H1 (cell line): ENCODE data around the gene LYRM4. TPM values are rescaled to one million over a fixed set of nuclear protein-coding genes. Genes with fewer than 3 reads are reported as not detected.

Experiments used
- CTCF ChIA-PET: fragments of 300-600 bp; sonication (Branson Sonifier 250); formaldehyde crosslinking; loops from one replicate; lab custom pipeline; 2021; ENCODE audit not compliant: partially characterized antibody; lab: Charles Lee
- POLR2A ChIA-PET: fragments of 300-600 bp; sonication (Branson Sonifier 250); formaldehyde crosslinking; loops from one replicate; lab custom pipeline; 2021; ENCODE audit warnings: inconsistent platforms; ENCODE audit not compliant: partially characterized antibody; lab: Charles Lee
- DNase-seq, 2 experiments: peaks; one replicate each; pipeline versions ENCODE4 v3.0.0 to v3.0.0-alpha.2; 2010 to 2022; ENCODE audit warnings: low spot score in 2 of 2, low read depth in 1 of 2, mixed read lengths in 1 of 2
- FAIRE-seq: peaks from 2 replicates; lab custom pipeline; 2011; peaks lifted over from hg19 to GRCh38; lab: Jason Lieb, UNC
- H2AFZ ChIP-seq: 2 replicates; pipeline ENCODE4 v1.8.1; 2012; ENCODE audit warnings: low read length, inconsistent platforms
- H2AK5ac ChIP-seq: 2 replicates; pipeline ENCODE4 v1.6.1; 2013; ENCODE audit warnings: low read depth, low read length
- H2BK120ac ChIP-seq: replicated peaks from 2 replicates; pipeline ENCODE3; 2013; ENCODE audit warnings: low read depth, low read length, inconsistent platforms
- H2BK12ac ChIP-seq: 2 replicates; pipeline ENCODE4 v1.6.1; 2013; ENCODE audit warnings: low read depth, low read length
- H2BK15ac ChIP-seq: 2 replicates; pipeline ENCODE4 v1.6.1; 2013; ENCODE audit warnings: low read length
- H2BK20ac ChIP-seq: 2 replicates; pipeline ENCODE4 v1.6.1; 2013; ENCODE audit warnings: low read length
- H2BK5ac ChIP-seq: 2 replicates; pipeline ENCODE4 v1.6.1; 2013; ENCODE audit warnings: low read depth, low read length
- H3K14ac ChIP-seq: 2 replicates; pipeline ENCODE4 v1.6.1; 2013; ENCODE audit warnings: inconsistent platforms; ENCODE audit not compliant: insufficient read length
- H3K18ac ChIP-seq: 2 replicates; pipeline ENCODE4 v1.6.1; 2013; ENCODE audit warnings: low read length; ENCODE audit errors: extremely low read depth
- H3K23ac ChIP-seq: 2 replicates; pipeline ENCODE4 v1.6.1; 2013; ENCODE audit warnings: inconsistent platforms; ENCODE audit not compliant: insufficient read length
- H3K23me2 ChIP-seq: 2 replicates; pipeline ENCODE4 v1.6.1; 2013; ENCODE audit warnings: low read depth, low read length
- H3K27ac ChIP-seq: 2 replicates; pipeline ENCODE4 v1.6.1; 2011; ENCODE audit warnings: low read depth, low read length, inconsistent platforms
- H3K27me3 ChIP-seq, 4 experiments: replicated peaks in 1 of 4; 1 replicate in 1 of 4; 2 replicates in 3 of 4; pipeline versions ENCODE4 v1.6.1 to v1.8.1; 2011 to 2013; ENCODE audit warnings: low read length in 3 of 4, mild to moderate bottlenecking in 3 of 4, inconsistent platforms in 2 of 4, mixed read lengths in 2 of 4, moderate library complexity in 1 of 4; ENCODE audit not compliant: control insufficient read depth in 3 of 4, insufficient read depth in 3 of 4; ENCODE audit errors: extremely low read depth in 1 of 4
- H3K36me3 ChIP-seq, 4 experiments: 2 replicates each; pipeline versions ENCODE4 v1.6.1 to v1.8.1; 2011 to 2013; ENCODE audit warnings: mild to moderate bottlenecking in 4 of 4, low read length in 3 of 4, moderate library complexity in 2 of 4, control low read depth in 1 of 4, inconsistent platforms in 1 of 4; ENCODE audit not compliant: insufficient read depth in 4 of 4, control insufficient read depth in 2 of 4
- H3K4ac ChIP-seq: replicated peaks from 2 replicates; pipeline ENCODE3; 2013; ENCODE audit warnings: low read length, low read depth, mixed read lengths, inconsistent platforms; ENCODE audit not compliant: insufficient read length
- H3K4me1 ChIP-seq, 4 experiments: replicated peaks in 1 of 4; 1 replicate in 1 of 4; 2 replicates in 3 of 4; pipeline versions ENCODE4 v1.6.1 to v1.8.1; 2011 to 2013; ENCODE audit warnings: low read length in 3 of 4, inconsistent platforms in 2 of 4, mixed read lengths in 1 of 4; ENCODE audit not compliant: insufficient read depth in 4 of 4, control insufficient read depth in 3 of 4
- H3K4me2 ChIP-seq, 2 experiments: 2 replicates each; pipeline versions ENCODE4 v1.6.1 to v1.8.1; 2011 to 2013; ENCODE audit warnings: low read depth in 2 of 2, low read length in 2 of 2, control low read depth in 1 of 2, inconsistent platforms in 1 of 2, mild to moderate bottlenecking in 1 of 2; ENCODE audit not compliant: insufficient read depth in 1 of 2
- H3K4me3 ChIP-seq, 4 experiments: fragments of 200-600, 300-600 bp in 1 of 4; sonication (generic), shearing (Covaris generic), sonication (Bioruptor Twin) in 1 of 4; 2 replicates each; pipeline versions ENCODE4 v1.5.1 to v1.8.1; 2011 to 2016; ENCODE audit warnings: low read length in 4 of 4, low read depth in 3 of 4, control low read depth in 2 of 4, inconsistent platforms in 2 of 4, mild to moderate bottlenecking in 2 of 4, mixed read lengths in 1 of 4, moderate library complexity in 1 of 4; ENCODE audit not compliant: insufficient read depth in 2 of 4; ENCODE audit errors: extremely low read depth in 1 of 4
- H3K56ac ChIP-seq: replicated peaks from 2 replicates; pipeline ENCODE3; 2013; ENCODE audit warnings: low read depth, mild to moderate bottlenecking, mixed read lengths, low read length, inconsistent platforms; ENCODE audit not compliant: insufficient read length
- H3K79me1 ChIP-seq: 2 replicates; pipeline ENCODE4 v1.6.1; 2013; ENCODE audit warnings: low read depth, low read length, control low read depth
- H3K79me2 ChIP-seq, 2 experiments: 2 replicates each; pipeline versions ENCODE4 v1.6.1 to v1.8.1; 2012 to 2013; ENCODE audit warnings: low read length in 2 of 2, mild to moderate bottlenecking in 2 of 2, inconsistent platforms in 1 of 2; ENCODE audit not compliant: insufficient read depth in 2 of 2, control insufficient read depth in 1 of 2
- H3K9ac ChIP-seq, 4 experiments: replicated peaks in 1 of 4; 1 replicate in 1 of 4; 2 replicates in 3 of 4; pipeline versions ENCODE4 v1.6.1 to v1.8.1; 2011 to 2013; ENCODE audit warnings: low read depth in 3 of 4, low read length in 3 of 4, control low read depth in 2 of 4, mild to moderate bottlenecking in 2 of 4, moderate library complexity in 2 of 4, inconsistent platforms in 1 of 4; ENCODE audit errors: extremely low read depth in 1 of 4
- H3K9me3 ChIP-seq, 2 experiments: 2 replicates each; pipeline versions ENCODE4 v1.6.1 to v1.8.1; 2012 to 2013; ENCODE audit warnings: mild to moderate bottlenecking in 2 of 2, moderate library complexity in 2 of 2, control low read depth in 1 of 2, inconsistent platforms in 1 of 2, low read depth in 1 of 2, low read length in 1 of 2, mixed read lengths in 1 of 2; ENCODE audit not compliant: insufficient read depth in 2 of 2
- H4K20me1 ChIP-seq, 2 experiments: replicated peaks in 1 of 2; 2 replicates each; pipeline versions ENCODE3 to v1.8.1; 2011 to 2013; ENCODE audit warnings: inconsistent platforms in 2 of 2, low read length in 2 of 2, mild to moderate bottlenecking in 1 of 2; ENCODE audit not compliant: insufficient read depth in 2 of 2, control insufficient read depth in 1 of 2
- H4K5ac ChIP-seq: 2 replicates; pipeline ENCODE4 v1.6.1; 2013; ENCODE audit warnings: low read length, low read depth, mixed read lengths, inconsistent platforms; ENCODE audit not compliant: insufficient read length
- H4K8ac ChIP-seq: 2 replicates; pipeline ENCODE4 v1.8.0; 2013; ENCODE audit warnings: mild to moderate bottlenecking, moderate library complexity, low read length, inconsistent platforms; ENCODE audit not compliant: insufficient read depth; ENCODE audit errors: extremely low read depth
- H4K91ac ChIP-seq: replicated peaks from 2 replicates; pipeline ENCODE3; 2013; ENCODE audit warnings: low read length, mixed read lengths, inconsistent platforms; ENCODE audit not compliant: insufficient read length
- SP2 ChIP-seq: IDR thresholded peaks from 2 replicates; pipeline ENCODE4 v1.6.1; 2012; ENCODE audit warnings: mild to moderate bottlenecking, low read length, inconsistent platforms
- WGBS, 2 experiments: shearing (Covaris generic) in 1 of 2; methylation state at CpG; one replicate each; pipeline versions ENCODE4 v1.1.6 to v1.1.7; 2013 to 2015; ENCODE audit warnings: low lambda C conversion rate in 2 of 2, mixed read lengths in 2 of 2, inconsistent platforms in 1 of 2, low coverage in 1 of 2, missing lambda C conversion rate in 1 of 2; ENCODE audit not compliant: insufficient replicate concordance in 2 of 2, insufficient coverage in 1 of 2, insufficient read length in 1 of 2; ENCODE audit errors: extremely low coverage in 1 of 2, missing lambda C conversion rate in 1 of 2; 5-methylcytosine and 5-hydroxymethylcytosine counted together
- polyA plus RNA-seq, 7 experiments: library from polyadenylated mRNA; depleted of rRNA in 3 of 7; stranded (reverse) in 5 of 7; unstranded in 2 of 7; fragments of >200 nt in 5 of 7; fragments of 200-250 nt in 2 of 7; gene quantifications; 1 replicate in 5 of 7; 2 replicates in 1 of 7; 4 replicates in 1 of 7; pipeline versions ENCODE4 v1.2.1 to v1.2.3, GENCODE V29; 2011 to 2013; ENCODE audit warnings: missing spikeins in 2 of 7, mixed read lengths in 2 of 7
- total RNA-seq: library from RNA; stranded (reverse); fragmentation: NEBNext Ultra II Directional; extraction: Animal tissue kit (Norgen Biotek cat#: 25700); gene quantifications from 2 replicates; pipeline ENCODE4 v1.2.1, GENCODE V29; 2021

The LYRM4 gene
- total and polyA plus RNA-seq, 2 of the 8 experiments (the other 6 are each of a cell fraction or from before 2014, with no cell fraction given), result 56.6 to 62.8 TPM

GRCh38 chr6:5302220-5302946, 41.6 kb upstream of the LYRM4 start:
- Histone ChIP-seq H3K27me3 (no peaks in the 10 kb centered on the region), H3K4ac (no peak overlapping the region), H3K56ac (no peak overlapping the region), H3K23ac (no peak overlapping the region), H4K8ac (no peak overlapping the region), H3K9ac (no peak overlapping the region), H3K36me3 (no peaks in the 10 kb centered on the region), H2BK5ac (no peak overlapping the region), H3K14ac (no peak overlapping the region), H3K23me2 (no peaks in the 10 kb centered on the region), H3K9me3 (no peaks in the 10 kb centered on the region), H2BK12ac (no peak overlapping the region), H4K91ac (no peak overlapping the region), H2BK15ac (no peak overlapping the region), H2BK20ac (no peak overlapping the region), H3K79me2 (peaks cover 0 to 4% of the 10 kb centered on the region in 2 experiments; a peak in 1 of 4 replicates), H4K20me1 (peaks cover 0 to 2% of the 10 kb centered on the region in 2 experiments), H2AFZ (no peak overlapping the region), H2AK5ac (no peak overlapping the region), H3K4me1 (no peaks in the 10 kb centered on the region), H2BK120ac (no peak overlapping the region), H3K18ac (no peak overlapping the region), H3K79me1 (no peaks in the 10 kb centered on the region), H4K5ac (no peak overlapping the region), H3K4me2 (no peak overlapping the region), H3K4me3 (no peak overlapping the region), H3K27ac (no peak overlapping the region)
- 88% methylated on average over 10 of the region's 10 CpGs; no CpG with 5 or more reads in 1 of the 2 experiments for WGBS, 2 experiments
- FAIRE-seq (no peak), DNase-seq (no peak)
- CTCF ChIA-PET, result interaction anchor here (0.5 to 10.6 kb wide), 30 partner anchors 7 to 413 kb away, joined by 3 to 126 read pairs (median 5); no protein-coding TSS in a partner anchor
- POLR2A ChIA-PET, result interaction anchor here (0.9 to 1.3 kb wide), 3 partner anchors 15 to 43 kb away, joined by 3 read pairs; no protein-coding TSS in a partner anchor
- TF ChIP-seq SP2, result no peak
